ENCODE results near the gene PPARG. TPM values are rescaled to one million over a fixed set of nuclear protein-coding genes. Genes with fewer than 3 reads are reported as not detected.
"Not testable (repeated sequence)": the region's sequence is repeated elsewhere in the genome, so short reads cannot be mapped to it uniquely, and the experiment has no call there.

PPARG gene
- total RNA-seq, 1 donor from 2014 or later, result 23.6 TPM

- DNase-seq; ATAC-seq (ENCODE audit: poor library complexity); intact Hi-C loops (cut with DNase I): not testable (repeated sequence)
Measured at GRCh38 chr3:12386514-12387291, 97.8 kb downstream of the PPARG start.

GRCh38 chr3:12388185-12388584 is 99.3 kb downstream of the PPARG start:
- intact Hi-C loops (cut with DNase I), result no loop called here
- ATAC-seq (ENCODE audit: poor library complexity) (no peak), DNase-seq (no peak)

- DNase-seq (no peak), ATAC-seq (ENCODE audit: poor library complexity) (no peak)
- intact Hi-C loops (cut with DNase I), result no loop called here
Measured at GRCh38 chr3:12392101-12392878, 103.4 kb downstream of the PPARG start.

DNA sequence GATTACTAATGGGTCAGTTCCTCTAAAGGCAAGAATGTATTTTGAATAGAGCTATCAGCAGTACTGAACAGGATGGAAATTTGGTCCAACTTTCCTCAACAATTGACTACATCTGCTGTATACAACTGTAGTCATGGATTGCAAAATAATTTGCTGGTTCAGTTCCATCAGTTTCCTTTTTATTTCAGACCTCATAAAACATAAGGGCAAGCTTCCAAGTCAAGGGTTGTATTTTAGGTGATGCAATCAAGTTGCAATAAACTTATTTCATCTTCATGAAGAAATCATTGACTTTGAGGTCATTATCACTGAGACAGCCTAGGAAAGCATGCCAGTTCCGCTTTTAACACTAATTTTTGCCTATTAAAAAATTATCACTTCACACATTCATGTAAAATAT is 105.0 kb downstream of the PPARG start:
- intact Hi-C loops (cut with DNase I), result no loop called here
- ATAC-seq (ENCODE audit: poor library complexity) (peak; percentile 79), DNase-seq (no peak)

DNA sequence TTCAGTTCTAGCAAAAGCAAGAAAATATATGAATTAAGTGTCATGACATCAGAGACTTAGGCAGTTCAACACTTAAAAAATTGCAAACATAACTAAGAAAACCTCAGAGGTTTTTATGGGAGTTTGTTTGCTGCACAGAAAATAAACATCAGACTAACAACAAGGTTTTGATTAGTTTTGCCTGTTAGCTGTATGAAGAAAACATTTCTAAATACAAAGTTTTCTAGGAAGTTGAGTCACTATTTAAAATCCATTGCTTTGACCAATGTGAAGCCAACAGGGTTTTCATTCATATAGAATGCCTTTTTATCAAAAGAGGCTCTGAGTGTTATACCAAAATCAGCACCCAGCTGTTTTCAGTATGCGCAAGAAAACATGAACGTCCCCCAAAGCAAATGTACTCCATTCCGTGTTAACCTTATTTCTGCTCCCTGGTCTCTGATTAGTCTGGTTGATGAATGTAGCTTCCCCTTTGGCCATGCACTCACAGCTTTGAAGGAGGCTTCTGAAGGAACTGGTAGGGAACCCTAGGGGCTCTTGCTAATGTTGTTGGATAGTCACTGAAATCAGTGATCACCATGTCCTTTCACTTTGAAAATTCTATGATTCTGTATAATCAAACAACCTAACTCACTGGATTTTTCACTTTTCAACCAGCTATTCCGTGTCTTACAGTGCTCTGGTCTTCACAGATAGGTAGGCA is 105.8 kb downstream of the PPARG start:
- intact Hi-C loops (cut with DNase I), result no loop called here
- DNase-seq (no peak), ATAC-seq (ENCODE audit: poor library complexity) (no peak)

DNA sequence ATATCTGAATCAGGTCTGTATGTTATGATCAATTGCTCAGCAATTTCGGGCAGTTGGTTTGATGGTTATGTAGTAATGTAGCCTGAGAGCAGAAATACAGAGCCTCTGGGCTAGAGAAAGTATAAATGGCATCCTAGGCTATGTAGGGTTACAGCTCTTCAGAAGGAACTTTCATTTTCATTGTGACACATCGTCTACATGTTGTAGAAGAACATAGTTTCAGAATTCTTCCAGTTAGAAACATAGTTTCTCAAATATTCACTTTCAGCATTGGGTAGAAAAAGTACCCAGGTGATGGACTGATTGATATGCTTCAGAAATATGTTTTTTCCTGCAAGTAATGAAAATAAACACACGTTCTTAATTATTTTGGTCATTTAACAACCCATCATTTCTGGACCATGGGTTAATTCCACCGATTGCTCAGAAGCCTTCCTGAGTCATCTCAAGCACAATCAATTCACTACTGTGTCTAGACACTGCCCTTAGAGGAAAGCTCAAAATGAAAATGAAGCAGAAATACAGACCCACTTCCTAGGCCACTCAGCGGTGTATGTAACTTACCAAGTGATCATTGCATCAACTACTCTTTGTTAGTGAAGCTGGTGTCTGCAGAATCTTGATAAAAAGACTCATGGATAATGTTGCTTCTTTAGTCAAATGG is 106.6 kb downstream of the PPARG start:
- no peak for ATAC-seq (ENCODE audit: poor library complexity)
- intact Hi-C loops (cut with DNase I), result no loop called here

GRCh38 chr3:12396471-12396870 is 107.6 kb downstream of the PPARG start:
- ATAC-seq (ENCODE audit: poor library complexity) (no peak), DNase-seq (no peak)
- intact Hi-C loops (cut with DNase I), result no loop called here

More for the DNA sequence above, 106.6 kb downstream of the PPARG start:
- DNase-seq, result no peak

GRCh38 chr3:12399226-12399625 is 110.4 kb downstream of the PPARG start:
- ATAC-seq (ENCODE audit: poor library complexity), result no peak
- intact Hi-C loops (cut with DNase I), result no loop called here

GRCh38 chr3:12400616-12401194 is 111.8 kb downstream of the PPARG start:
- no peak for DNase-seq
- ATAC-seq (ENCODE audit: poor library complexity), result no peak
- intact Hi-C loops (cut with DNase I), result no loop called here

More at GRCh38 chr3:12399226-12399625, 110.4 kb downstream of the PPARG start:
- no peak for DNase-seq

- intact Hi-C loops (cut with DNase I), result no loop called here
- no peak for ATAC-seq (ENCODE audit: poor library complexity)
Measured at GRCh38 chr3:12401208-12401607, 112.3 kb downstream of the PPARG start.

DNA sequence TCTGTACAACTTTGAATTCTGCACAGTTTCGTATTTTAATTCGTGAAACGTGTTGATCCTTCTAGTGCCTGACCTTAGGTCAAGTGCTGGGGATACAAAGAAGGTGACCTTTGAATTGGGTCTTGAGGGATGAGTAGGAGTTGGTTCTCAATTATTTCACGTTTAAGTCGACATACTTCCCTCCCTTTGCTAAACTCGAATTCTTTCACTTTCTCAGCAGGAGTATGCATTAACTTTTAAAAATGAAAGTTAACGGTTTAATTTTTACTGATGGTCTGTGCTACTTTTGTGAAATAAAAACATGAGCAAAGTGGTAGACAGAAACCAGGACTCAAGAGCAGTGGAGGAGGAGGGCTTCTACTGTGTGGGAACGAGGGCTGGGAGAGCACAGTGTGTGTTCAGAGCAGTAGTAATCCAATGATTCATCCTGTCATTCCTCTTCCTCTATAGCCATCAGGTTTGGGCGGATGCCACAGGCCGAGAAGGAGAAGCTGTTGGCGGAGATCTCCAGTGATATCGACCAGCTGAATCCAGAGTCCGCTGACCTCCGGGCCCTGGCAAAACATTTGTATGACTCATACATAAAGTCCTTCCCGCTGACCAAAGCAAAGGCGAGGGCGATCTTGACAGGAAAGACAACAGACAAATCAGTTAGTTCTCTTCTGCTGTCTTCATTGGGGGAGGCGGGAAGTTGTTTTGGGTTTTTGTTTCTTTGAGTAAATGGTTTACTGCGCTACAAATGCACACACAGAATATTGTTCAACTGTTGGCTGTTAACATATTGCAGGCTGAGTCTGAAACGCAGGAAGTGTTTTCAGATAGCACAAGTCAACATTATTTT is 116.8 kb downstream of the PPARG start:
- ATAC-seq (ENCODE audit: poor library complexity) (peak; percentile 88), DNase-seq (peak; percentile 88)
- intact Hi-C loops (cut with DNase I), result no loop called here

More at GRCh38 chr3:12401208-12401607, 112.3 kb downstream of the PPARG start:
- DNase-seq, result no peak

DNA sequence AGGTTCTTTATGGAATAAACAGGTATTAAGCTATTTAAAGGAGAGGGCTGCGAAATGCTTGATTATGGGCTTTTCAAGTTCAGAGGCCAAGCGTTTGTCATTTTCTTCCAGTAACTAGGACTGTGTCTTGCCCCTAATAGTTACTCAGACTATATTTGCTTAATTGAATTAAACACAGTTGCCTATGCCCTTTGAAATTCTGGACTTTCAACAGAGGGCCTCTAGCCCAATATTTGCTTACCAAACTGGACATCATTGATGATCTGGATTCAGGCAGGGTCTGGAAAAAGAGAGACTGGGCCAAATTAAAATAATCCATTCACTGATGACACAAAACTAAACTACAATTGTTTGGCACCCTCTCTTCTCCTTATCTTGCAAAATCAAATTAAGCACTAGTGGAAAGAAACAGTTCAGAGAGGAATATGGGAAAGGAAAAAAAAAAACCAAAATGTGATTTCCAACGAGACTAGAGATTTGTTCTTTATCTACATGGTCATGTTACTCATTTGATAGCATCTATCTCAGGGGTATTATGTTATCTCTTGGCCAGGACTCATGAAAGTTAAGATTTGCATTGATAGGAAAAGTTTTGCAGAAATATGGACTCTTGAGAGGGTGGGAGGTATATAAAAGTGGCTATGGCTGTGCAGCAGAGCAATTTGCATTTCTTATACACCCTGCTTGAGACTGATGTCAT is 120.3 kb downstream of the PPARG start:
- ATAC-seq (ENCODE audit: poor library complexity) (no peak), DNase-seq (no peak)
- intact Hi-C loops (cut with DNase I), result no loop called here

GRCh38 chr3:12409684-12410596 is 121.1 kb downstream of the PPARG start:
- no peak for DNase-seq
- ATAC-seq (ENCODE audit: poor library complexity), result no peak
- intact Hi-C loops (cut with DNase I), result no loop called here

- no peak for ATAC-seq (ENCODE audit: poor library complexity)
- intact Hi-C loops (cut with DNase I), result no loop called here
Measured at GRCh38 chr3:12413721-12414255, 124.9 kb downstream of the PPARG start.

GRCh38 chr3:12415014-12415680 is 126.3 kb downstream of the PPARG start:
- ATAC-seq (ENCODE audit: poor library complexity) (no peak), DNase-seq (no peak)
- intact Hi-C loops (cut with DNase I), result no loop called here

More at GRCh38 chr3:12413721-12414255, 124.9 kb downstream of the PPARG start:
- no peak for DNase-seq
